Renal pelvis (tissue), 4 donors: ENCODE results near the gene ID2. TPM values are rescaled to one million over a fixed set of nuclear protein-coding genes. Genes with fewer than 3 reads are reported as not detected.

Source experiments
- DNase-seq: peaks from one replicate; pipeline ENCODE4 v3.0.0-alpha.2; 2013
- polyA plus RNA-seq, 3 donors: library from polyadenylated mRNA; unstranded; fragments of 120-200 nt; gene quantifications; one replicate each; pipeline ENCODE4 v1.2.1, GENCODE V29; 2013; ENCODE audit not compliant: insufficient read length in 3 of 3

The ID2 gene
- polyA plus RNA-seq, 3 donors: 284 to 311 (median 290) TPM

- peak; percentile 66 for DNase-seq
Observed at GRCh38 chr2:8680822-8681760, 765 bp upstream of the ID2 start.

- peak; percentile 44 for DNase-seq
Observed at GRCh38 chr2:8682719-8683667, 1.1 kb downstream of the ID2 start.

GRCh38 chr2:8684540-8684877 lies 2.7 kb downstream of the ID2 start:
- no peak for DNase-seq

- DNase-seq: peak; percentile 57
Observed at GRCh38 chr2:8684878-8685696, 3.2 kb downstream of the ID2 start.

- peak; percentile 70 for DNase-seq
Observed at GRCh38 chr2:8685697-8686358, 4.0 kb downstream of the ID2 start.

- DNase-seq: no peak
Observed at GRCh38 chr2:8691859-8692437, 10.1 kb downstream of the ID2 start.

- DNase-seq: no peak
Observed at GRCh38 chr2:8692783-8693156, 10.9 kb downstream of the ID2 start.

- peak; percentile 48 for DNase-seq
Observed at GRCh38 chr2:8693157-8693821, 11.4 kb downstream of the ID2 start.

GRCh38 chr2:8694737-8695136 lies 12.9 kb downstream of the ID2 start:
- DNase-seq: no peak

GRCh38 chr2:8697190-8697589 lies 15.3 kb downstream of the ID2 start:
- no peak for DNase-seq

GRCh38 chr2:8699839-8700238 lies 18.0 kb downstream of the ID2 start:
- DNase-seq: no peak

GRCh38 chr2:8701681-8702379 lies 20.0 kb downstream of the ID2 start:
- no peak for DNase-seq

GRCh38 chr2:8704906-8705305 lies 23.1 kb downstream of the ID2 start:
- no peak for DNase-seq

- no peak for DNase-seq
Observed at GRCh38 chr2:8709611-8710010, 27.8 kb downstream of the ID2 start.

- no peak for DNase-seq
Observed at GRCh38 chr2:8710951-8711350, 29.1 kb downstream of the ID2 start.

GRCh38 chr2:8714283-8714682 lies 32.4 kb downstream of the ID2 start:
- DNase-seq: no peak

GRCh38 chr2:8714971-8715370 lies 33.1 kb downstream of the ID2 start:
- no peak for DNase-seq

- DNase-seq: no peak
Observed at GRCh38 chr2:8719528-8719927, 37.7 kb downstream of the ID2 start.

- DNase-seq: no peak
Observed at GRCh38 chr2:8720741-8721140, 38.9 kb downstream of the ID2 start.

- DNase-seq: no peak
Observed at GRCh38 chr2:8721410-8721809, 39.6 kb downstream of the ID2 start.
